Stimulated activated CD8-positive, alpha-beta memory T cell treated with anti-CD3 and anti-CD28 coated beads, Interleukin-7, amount 100 ng/mL, for 4 hours (primary cell): Measurements from ENCODE around the gene ENTPD5.
A peak's percentile ranks its signal among the peaks of the same experiment; 100 is the strongest.

Experiments used
- DNase-seq, 2 donors: peaks; one replicate each; pipeline ENCODE4 v3.0.0-alpha.2; 2020; ENCODE audit warnings: low read depth in 2 of 2

ENTPD5 gene

DNA sequence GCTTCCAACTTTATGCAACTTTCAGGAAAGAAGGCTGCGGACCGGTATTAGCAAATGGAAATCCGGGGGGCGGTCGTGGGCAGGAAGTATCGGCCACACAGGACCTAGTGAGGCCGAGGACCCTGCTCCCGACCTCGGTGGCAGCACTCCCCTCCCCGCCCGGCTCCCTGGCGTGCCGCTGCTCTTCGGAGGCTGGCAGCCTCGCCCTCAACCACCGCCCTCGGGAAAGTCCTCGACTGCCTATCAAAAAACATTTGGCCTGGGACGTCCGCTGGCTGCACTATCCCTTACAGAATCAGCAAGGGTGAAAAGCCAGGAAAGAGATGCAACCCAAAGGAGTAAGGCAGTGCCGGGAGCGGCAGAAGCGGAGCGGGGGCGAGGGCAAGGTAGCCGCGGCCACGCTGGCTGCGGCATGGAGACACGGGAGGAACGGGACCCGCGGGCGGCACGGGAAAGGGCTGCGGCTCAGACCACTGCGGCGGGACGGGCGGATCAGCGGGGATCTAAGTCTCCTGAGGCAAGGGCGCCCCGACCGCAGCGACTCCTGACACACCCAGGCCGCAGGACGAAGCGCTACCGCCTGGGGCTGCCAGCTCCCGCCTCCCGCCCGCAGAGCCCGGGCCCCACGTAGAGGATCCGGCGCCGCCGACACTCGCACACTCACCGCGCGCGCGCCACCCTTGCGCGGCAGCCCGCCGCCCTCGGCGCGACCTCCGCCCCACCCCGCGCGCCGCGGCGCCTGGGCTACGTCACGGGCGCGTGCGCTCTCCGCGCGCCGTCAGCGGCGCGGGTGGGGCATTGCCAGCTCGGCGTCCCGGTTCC, at the start of gene ENTPD5, which contains the start of gene BBOF1:
ENTPD5 (minus strand) TSS at position 703 of the 822 bp plus-strand sequence. CDS start 31,186 bp downstream, outside the sequence.
BBOF1 (plus strand) TSS at position 764 of the 822 bp plus-strand sequence. CDS start 130 bp downstream, outside the sequence.
- DNase-seq, result peak; percentile 53 to 85

GRCh38 chr14:74065746-74066575, 46.9 kb upstream of the ENTPD5 start:
- DNase-seq, result no peak

- DNase-seq, result no peak
Observed at GRCh38 chr14:74064883-74065282, 45.8 kb upstream of the ENTPD5 start.

DNA sequence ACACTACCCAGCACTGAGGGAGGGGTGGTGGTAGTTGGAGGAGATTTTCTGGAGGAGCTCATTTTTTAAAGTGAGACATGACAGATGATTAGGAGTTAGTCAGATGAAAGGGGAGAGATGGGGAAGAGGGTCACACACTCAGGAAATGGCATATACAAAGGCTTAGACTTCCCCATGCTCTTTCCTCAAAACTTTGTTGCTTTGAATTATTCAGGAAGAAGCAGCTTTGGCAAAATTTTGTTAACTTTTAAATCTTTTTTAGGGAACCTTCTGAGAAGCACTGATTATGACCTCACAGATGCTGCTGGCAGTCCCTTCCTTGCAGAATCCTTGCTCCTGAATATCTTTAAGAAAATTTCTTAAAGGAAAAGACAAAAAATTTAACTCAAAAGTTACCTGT, 45.3 kb upstream of the ENTPD5 start:
- no peak for DNase-seq

GRCh38 chr14:74062809-74063150, 43.7 kb upstream of the ENTPD5 start:
- DNase-seq, result no peak

GRCh38 chr14:74049876-74050495, 30.9 kb upstream of the ENTPD5 start:
- no peak for DNase-seq

DNA sequence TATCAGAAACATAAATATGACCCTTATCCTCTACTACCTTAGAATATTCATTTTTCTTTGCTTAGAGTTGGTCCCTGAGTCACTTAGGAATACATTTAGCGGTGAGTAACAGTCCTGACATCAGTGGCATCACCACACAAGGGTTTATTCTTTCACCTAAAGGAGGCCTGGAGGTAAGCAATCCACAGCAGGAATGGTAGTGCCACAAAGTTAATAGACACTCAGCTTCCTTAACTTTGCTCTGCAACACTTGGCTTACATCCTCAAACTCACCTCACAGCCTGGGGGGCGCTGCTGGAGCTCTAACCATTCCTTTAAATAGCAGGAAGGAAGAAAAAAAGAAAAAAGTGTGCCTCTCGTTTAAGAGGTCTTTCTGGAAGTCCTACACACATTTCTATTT, 29.2 kb upstream of the ENTPD5 start:
- no peak for DNase-seq

DNA sequence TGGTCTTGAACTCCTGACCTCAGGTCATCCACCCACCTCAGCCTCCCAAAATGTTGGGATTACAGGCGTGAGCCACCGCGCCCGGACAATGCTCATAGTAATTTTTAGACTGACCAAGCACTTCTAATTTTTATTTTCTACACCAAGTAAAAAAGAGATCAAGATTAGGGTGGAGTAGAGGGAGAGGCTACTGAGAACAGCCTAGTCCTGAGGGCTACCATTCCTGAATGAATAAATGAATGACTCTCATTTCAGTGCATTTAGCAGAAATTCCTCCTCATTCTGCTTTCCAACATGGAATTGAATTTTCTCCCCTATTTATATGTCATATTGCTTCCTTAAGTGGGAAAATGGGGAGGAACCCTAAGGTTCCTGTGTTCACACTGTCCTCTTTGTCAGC, 26.4 kb upstream of the ENTPD5 start:
- DNase-seq, result no peak

DNA sequence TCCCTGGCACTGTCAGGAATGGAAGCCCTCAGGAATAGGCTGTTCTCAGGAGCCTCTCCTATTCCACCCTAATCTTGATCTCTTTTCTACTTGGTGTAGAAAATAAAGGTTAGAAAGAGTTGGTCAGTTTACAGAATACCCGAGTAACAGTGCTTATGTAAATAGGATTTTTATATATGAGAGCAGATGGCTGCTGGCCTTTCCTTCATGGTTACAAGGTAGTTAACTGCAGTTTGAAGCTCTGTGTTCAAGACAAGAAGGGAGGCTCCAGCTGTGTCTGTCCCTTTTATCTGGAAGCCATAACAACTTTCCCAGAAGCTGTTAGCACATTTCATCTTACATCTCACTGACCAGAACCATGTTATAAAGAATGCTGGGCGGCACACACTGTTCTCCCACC, 23.2 kb upstream of the ENTPD5 start:
- no peak for DNase-seq

GRCh38 chr14:74038020-74038859, 19.2 kb upstream of the ENTPD5 start:
- DNase-seq, result no peak

DNA sequence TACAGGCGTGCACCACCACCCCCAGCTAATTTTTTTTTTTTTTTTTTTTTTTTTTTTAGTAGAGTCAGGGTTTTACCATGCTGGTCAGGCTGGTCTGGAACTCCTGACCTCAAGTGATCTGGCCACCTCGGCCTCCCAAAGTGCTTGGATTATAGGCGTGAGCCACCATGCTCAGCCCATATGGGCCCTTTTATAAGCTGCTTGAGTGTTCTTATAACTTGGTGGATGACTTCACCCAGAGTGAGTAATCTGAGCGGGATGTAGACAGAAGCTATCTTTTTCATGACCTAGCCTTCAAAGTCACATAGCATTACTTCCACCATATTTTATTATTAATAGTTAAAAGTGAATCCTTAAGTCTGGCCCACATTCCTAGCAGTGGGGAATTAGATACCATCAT, 16.5 kb upstream of the ENTPD5 start:
- DNase-seq, result no peak

DNA sequence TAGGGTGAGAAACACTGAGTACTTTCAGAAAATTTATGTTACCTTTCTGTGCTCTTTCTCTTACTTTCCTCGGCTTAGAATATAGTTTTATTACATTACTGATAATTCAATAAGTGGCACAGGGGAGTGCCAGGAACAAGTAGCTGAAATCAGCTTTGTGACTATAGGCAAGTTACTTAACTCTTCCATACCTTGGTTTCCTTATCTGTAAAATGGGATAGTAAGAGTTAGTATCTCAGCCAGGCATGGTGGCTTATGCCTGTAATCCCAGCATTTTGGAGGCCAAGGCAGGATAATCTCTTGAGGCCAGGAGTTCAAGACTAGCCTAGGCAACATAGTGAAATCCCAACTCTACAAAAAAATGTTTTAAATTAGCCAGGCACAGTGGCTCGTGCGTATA, 15.5 kb upstream of the ENTPD5 start:
- DNase-seq, result no peak

GRCh38 chr14:74029136-74029535, 10.0 kb upstream of the ENTPD5 start:
- no peak for DNase-seq

DNA sequence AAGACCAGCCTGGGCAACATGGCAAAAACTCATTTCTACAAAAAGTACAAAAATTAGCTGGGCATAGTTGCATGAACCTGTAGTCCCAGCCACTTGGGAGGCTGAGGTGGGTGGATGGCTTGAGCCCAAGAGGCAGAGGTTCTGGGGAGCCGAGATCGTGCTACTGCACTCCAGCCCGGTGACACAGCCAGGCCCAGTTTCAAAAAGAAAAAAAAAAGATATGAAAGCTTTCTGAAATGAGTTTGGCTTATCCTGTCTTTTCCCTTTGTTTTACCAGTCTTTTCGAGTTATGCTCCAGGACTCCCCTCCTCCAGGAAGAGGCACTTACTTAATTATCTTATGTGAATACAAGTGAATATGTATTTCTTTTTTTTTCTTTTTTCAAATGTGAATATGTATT, 3.3 kb upstream of the ENTPD5 start:
- DNase-seq, result no peak

DNA sequence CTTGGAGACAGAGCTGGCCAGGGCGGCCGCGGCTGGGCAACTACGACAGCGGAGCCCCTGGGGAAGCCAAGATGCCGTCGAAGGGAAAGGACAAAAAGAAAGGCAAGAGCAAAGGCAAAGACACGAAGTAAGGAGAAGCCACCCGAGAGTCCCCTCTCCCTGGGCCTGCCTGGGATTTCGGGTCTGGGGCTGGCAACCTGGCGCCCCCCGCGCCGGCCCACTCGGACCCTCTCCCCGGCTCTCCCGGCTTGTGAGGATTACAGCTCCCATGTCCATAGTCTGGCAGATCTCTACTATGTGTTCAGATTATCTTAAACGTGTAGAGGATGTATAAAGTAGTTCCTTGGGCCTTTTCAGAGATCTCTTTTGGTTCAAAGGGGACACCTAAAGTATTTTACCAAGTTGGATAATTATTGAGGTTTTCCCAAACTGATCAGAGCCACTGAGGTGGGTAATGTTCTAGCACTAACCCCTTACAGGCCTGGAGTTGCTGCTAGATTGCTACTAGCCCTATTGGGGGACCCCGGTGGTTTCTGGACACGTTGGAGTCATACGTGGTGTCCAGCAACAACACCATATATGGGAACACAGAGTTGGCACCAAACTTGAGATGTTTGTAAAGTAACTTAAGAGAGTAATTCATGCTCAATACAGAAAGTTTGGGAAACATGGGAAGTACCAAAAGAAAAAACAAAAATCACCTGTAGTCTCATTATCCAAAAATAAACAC, 485 bp upstream of the ENTPD5 start:
- no peak for DNase-seq

GRCh38 chr14:74018174-74018585, 908 bp downstream of the ENTPD5 start:
- no peak for DNase-seq

GRCh38 chr14:74015963-74016362, 3.1 kb downstream of the ENTPD5 start:
- DNase-seq, result no peak

- DNase-seq, result no peak
Observed at GRCh38 chr14:74015176-74015575, 3.9 kb downstream of the ENTPD5 start.

- no peak for DNase-seq
Observed at GRCh38 chr14:74014299-74014698, 4.8 kb downstream of the ENTPD5 start.

DNA sequence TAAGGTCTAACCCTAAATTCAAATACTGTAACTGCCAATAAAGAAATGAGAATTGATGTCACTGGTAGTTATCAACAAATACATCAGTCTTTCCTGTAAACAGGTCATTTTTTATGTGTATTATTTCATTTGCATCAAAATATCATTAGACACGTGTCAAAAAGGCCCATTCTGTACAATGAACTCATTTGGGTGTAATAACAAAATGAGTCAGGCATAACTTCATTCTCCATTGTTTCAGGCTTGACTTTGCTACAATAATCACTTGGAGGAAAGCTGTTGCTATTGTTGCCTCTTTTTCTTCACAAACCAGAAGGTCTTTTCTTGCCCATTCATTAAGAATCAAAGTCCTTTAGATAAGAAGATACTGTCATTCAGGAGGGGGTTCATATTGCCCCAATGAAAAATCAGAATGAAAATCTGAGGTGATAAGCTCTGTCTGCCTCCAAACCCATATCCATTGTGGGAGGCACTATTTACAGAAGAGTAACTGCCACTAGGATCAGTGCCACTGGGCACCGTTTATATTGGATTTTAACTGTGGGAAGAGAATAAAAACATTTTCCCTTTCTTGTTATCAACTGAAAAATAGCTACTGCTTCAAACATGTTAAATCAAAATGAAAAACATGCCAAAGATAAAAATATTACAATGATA, 10.1 kb downstream of the ENTPD5 start:
- no peak for DNase-seq
